HL-60 (cell line): ENCODE results near the gene NOX5.

Source experiments
- CTCF ChIP-seq: IDR thresholded peaks from one replicate; pipeline ENCODE4 v1.5.1; 2011; ENCODE audit warnings: low read length, control low read depth, inconsistent platforms; ENCODE audit not compliant: insufficient read depth
- GABPA ChIP-seq: IDR thresholded peaks from 2 replicates; pipeline ENCODE4 v1.6.1; 2012; ENCODE audit warnings: low read depth
- REST ChIP-seq: IDR thresholded peaks from 2 replicates; pipeline ENCODE4 v1.6.1; 2012; ENCODE audit warnings: low read depth; ENCODE audit not compliant: insufficient replicate concordance

DNA sequence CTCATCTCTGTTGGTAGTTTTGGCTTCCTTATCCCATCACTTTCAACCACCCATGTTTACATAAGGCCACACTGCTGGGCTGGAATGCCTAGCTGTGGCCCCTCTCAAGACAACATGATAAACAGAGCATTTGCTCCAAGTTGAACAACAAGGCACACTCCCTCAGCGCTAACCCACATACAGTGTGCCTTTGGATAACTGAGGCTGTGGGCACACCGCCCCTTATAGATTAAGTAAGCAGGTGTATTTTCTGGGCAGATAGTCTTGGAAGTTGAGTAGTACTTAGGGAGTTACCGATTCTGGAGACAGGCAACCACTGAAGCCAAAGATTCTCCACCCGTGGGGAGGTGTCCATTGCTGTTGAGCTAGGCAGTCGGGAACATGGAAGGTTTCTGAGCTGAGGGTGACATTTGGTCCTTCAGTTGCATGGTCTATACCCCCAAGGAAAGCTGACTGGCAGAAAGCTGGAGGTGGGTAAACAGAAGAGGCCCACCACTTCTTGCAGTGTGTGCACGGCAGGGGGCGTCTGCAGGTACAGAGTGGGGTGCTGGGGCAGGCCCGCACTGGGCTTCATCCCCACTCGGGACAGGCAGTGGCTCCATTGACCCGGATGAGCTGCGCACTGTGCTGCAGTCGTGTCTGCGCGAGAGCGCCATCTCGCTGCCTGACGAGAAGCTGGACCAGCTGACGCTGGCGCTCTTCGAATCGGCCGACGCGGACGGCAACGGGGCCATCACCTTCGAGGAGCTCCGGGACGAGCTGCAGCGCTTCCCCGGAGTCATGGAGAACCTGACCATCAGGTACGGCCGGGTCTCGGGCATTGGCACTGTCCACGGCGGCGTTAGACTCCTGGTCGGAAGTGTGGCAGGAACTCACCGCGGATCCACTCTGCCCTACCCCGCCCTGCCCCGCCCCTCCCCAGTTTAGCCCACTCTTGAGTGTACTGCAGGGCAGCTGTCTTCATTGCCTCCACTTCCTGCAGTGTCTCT is 16.8 kb downstream of the NOX5 start:
- TF ChIP-seq CTCF (peak; percentile 34), GABPA (no peak), REST (no peak)
